ENCODE measurements around the gene MRPL12. TPM values are rescaled to one million over a fixed set of nuclear protein-coding genes. Genes with fewer than 3 reads are reported as not detected.

Gene MRPL12
- total and polyA plus RNA-seq, 9 of the 15 experiments (the other 6 are each of a cell fraction or from before 2014, with no cell fraction given), result 0.94 to 338 (median 100) TPM

DNA sequence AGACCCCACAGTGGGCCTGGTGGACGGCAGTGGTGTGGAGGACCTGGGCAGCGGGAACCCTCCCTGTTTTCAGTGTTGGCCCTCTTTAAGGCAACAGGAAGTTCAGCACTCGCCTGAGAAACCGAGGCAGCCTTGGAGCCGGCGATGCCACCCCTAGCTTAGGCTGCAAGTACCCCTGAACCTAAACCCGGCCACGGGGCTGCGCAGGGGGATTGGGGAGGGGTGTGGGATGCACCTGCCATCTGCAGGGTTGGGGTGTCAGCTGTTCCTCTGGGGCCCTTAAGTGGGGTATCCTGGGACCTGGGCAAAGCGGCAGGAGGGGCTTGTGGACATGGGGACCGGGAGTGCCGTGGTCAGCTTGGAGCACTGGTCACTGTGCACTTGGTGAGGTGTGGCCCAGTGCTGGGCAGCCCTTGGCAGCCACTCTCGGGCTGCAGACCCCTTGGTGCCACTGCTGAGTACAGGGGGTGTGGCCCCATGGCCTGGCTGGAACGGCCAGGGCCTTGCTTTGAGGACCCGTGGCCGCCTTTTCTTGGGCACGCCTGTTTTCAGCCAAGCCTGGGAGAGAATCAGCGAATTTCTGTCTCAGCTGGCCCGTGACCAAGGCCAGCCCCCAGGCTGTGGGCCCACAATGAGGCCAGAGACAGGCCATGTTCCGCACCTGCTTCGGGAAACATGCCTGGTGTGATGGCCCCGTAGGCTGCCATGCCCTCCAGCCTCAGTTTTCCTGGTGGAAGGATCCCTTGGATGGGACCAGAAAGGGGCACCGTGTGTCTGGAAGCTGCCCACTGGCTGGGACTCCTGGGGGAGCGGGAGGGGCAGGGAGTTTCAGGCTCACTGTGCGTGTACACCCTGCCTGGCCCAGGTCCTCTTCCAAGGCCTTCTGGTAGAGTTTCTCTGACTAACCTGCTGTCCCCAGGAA, 4.8 kb downstream of the MRPL12 start (continued):
- TF ChIP-seq KDM5B (IDR thresholded peaks at IDR 0.05; ENCODE audit: insufficient replicate concordance, low read depth, low read length), result no peak

DNA sequence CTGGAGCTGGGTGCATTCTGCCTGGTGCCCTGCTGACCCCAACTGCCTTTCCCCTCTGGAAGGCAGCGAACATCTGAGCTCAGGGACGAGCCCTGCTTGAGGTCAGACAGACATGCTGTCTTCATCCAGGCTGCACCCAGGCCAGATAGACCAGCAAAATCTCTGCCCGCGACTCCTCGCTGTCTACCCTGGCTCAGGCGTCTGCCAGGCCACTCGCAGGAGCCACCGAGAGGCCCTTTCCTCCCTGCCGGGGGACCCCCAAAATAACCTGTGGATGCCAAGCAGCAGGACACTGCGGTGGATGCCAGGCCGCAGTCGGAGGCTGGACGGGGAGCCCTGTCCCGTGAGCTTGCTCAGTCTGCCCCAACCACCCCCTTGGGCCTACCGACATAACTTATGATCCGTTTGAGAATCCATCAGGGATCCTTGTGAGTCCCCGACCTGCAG, 5.6 kb downstream of the MRPL12 start:
- Histone ChIP-seq H3K36me3 (ENCODE audit: control insufficient read depth, insufficient read depth, low read length) (peaks cover 54% of the 10 kb centered on the region), H3K27ac (ENCODE audit: extremely low read depth, low read depth, low read length) (no peak overlapping the region; the same call in 2 of the 3 replicates), H3K9me3 (replicated peaks; ENCODE audit: control insufficient read depth, insufficient read depth, low read depth, low read length) (no peaks in the 10 kb centered on the region), H4K20me1 (replicated peaks; ENCODE audit: control insufficient read depth, insufficient read depth, low read length) (peaks cover 11% of the 10 kb centered on the region), H3K9me1 (ENCODE audit: control insufficient read depth, insufficient read depth, low read length) (peaks cover 2% of the 10 kb centered on the region), H3K27me3 (ENCODE audit: control insufficient read depth in 2 of 2, insufficient read depth in 2 of 2, low read length in 2 of 2) (no peaks in the 10 kb centered on the region), H3K9ac (ENCODE audit: insufficient read depth in 1 of 2, low read depth in 2 of 2, low read length in 2 of 2) (peak overlapping the region in 1 of 2 experiments; percentile 70; a peak in 1 of 4 replicates), H3K4me2 (ENCODE audit: insufficient read depth, low read length) (no peak overlapping the region), H2AFZ (ENCODE audit: low read depth, low read length) (no peak overlapping the region), H3K4me1 (replicated peaks in 1 of 2; ENCODE audit: control insufficient read depth in 2 of 2, insufficient read depth in 2 of 2, low read length in 2 of 2) (peaks cover 23 to 79% of the 10 kb centered on the region in 2 experiments), H3K79me2 (ENCODE audit: control insufficient read depth, insufficient read depth, low read length) (peaks cover 44% of the 10 kb centered on the region), H3K4me3 (no peak overlapping the region)
- in situ Hi-C loops (cut with MboI) (no loop called here), intact Hi-C loops (cut with micrococcal nuclease) (no loop called here)
- no peak for FAIRE-seq
- ChIA-PET POLR2A (interaction anchor here (0.6 to 1.6 kb wide), 6 partner anchors 13 to 161 kb away, joined by 3 to 4 read pairs (median 3); partner anchors contain the start of genes ARL16, CCDC137, HGS and OXLD1), CTCF (ENCODE audit: low intra/inter-chr PET ratio) (no interaction called here)
- TF ChIP-seq POLR2A (conservative IDR thresholded peaks at IDR 0.05) (peak; percentile 46; the same call in 1 of the 2 replicates), RBM22 (IDR thresholded peaks at IDR 0.05; ENCODE audit: low read depth, low read length, poor library complexity, severe bottlenecking) (peak; percentile 51), KDM5B (IDR thresholded peaks at IDR 0.05; ENCODE audit: insufficient replicate concordance, low read depth, low read length) (peak; percentile 37), DDX20 (tag; IDR thresholded peaks at IDR 0.05; ENCODE audit: low read depth) (no peak), SUPT5H (IDR thresholded peaks at IDR 0.05) (0 out of 2 replicates have a peak, but pooled peaks have one; percentile 5), POLR2G (IDR thresholded peaks at IDR 0.05; ENCODE audit: low read depth, low read length) (peak; percentile 51), KAT8 (IDR thresholded peaks at IDR 0.05; ENCODE audit: low read depth) (no peak), PTBP1 (IDR thresholded peaks at IDR 0.05; ENCODE audit: low read depth, low read length) (0 out of 2 replicates have a peak, but pooled peaks have one; percentile 51)
- ATAC-seq, result no peak
- BruUV-seq (replicated peaks), result no TSS peak
- whole genome bisulfite sequencing (ENCODE audit: insufficient coverage, low coverage, missing lambda C conversion rate), result 86% methylated on average over 17 of the region's 17 CpGs
- DNase-seq (ENCODE audit: extremely low read depth in 1 of 4, low spot score in 3 of 4), result no peak
